Spleen (tissue), 7 donors: ENCODE measurements around the gene CASQ1.
A peak's percentile ranks its signal among the peaks of the same experiment; 100 is the strongest.

Experiments used
- CTCF ChIP-seq, 11 experiments: fragments of 200-600 bp in 7 of 11; fragments of 450-650 bp in 4 of 11; sonication (generic) in 4 of 11; IDR thresholded peaks in 8 of 11; conservative IDR thresholded peaks in 3 of 11; 1 replicate in 7 of 11; 2 replicates in 4 of 11; pipeline versions ENCODE4 v1.4.0 to v1.8.0; 2016 to 2021; ENCODE audit warnings: antibody characterized with exemption in 11 of 11, inconsistent platforms in 4 of 11, mild to moderate bottlenecking in 1 of 11
- POLR2A ChIP-seq, 3 donors: fragments of 450-650 bp; IDR thresholded peaks; one replicate each; pipeline ENCODE4 v1.5.1; 2017; ENCODE audit warnings: antibody characterized with exemption in 3 of 3, mild to moderate bottlenecking in 1 of 3
- donor health status: DM: no; HTN: no; CAD: no; lungs with moderate emphysema.
- donor health status: DM: no; HTN: no; CAD: no.
- donor health status: DM: no; HTN: no; CAD: no.

- TF ChIP-seq CTCF (IDR thresholded peaks at IDR 0.05 in 8 of 11, conservative IDR thresholded peaks at IDR 0.05 in 3 of 11) (no peak), POLR2A (IDR thresholded peaks at IDR 0.05) (peak in 2 of 3 donors; percentile 25 to 59)
These were observed 15.1 kb downstream of the CASQ1 start, which contains the start of gene PEA15 for GRCh38 chr1:160205242-160206035.
